CD4-positive, alpha-beta T cell (primary cell): ENCODE results near the gene CTNNB1. TPM values are rescaled to one million over a fixed set of nuclear protein-coding genes. Genes with fewer than 3 reads are reported as not detected.

Experiments used
- ATAC-seq: fragments of 200-7000 bp; cut with Tn5 transposase; one replicate; pipeline ENCODE4 v1.10.0; 2022; ENCODE audit warnings: mild to moderate bottlenecking; ENCODE audit not compliant: poor library complexity
- CTCF ChIA-PET: fragments of 350-600 bp; sonication (Branson Sonifier 250); formaldehyde crosslinking; loops from one replicate; lab custom pipeline; 2021; ENCODE audit warnings: antibody characterized with exemption, inconsistent platforms; lab: Charles Lee
- POLR2A ChIA-PET: fragments of 350-600 bp; sonication (Branson Sonifier 250); formaldehyde crosslinking; loops from one replicate; lab custom pipeline; 2021; ENCODE audit warnings: antibody characterized with exemption, inconsistent platforms; lab: Charles Lee
- DNase-seq, 14 experiments: peaks; one replicate each; pipeline ENCODE4 v3.0.0-alpha.2; 2013 to 2020; ENCODE audit warnings: mixed read lengths in 2 of 14
- H3K27ac ChIP-seq, 2 donors: one replicate each; pipeline versions ENCODE4 v1.5.1 to v1.7.0; 2013; ENCODE audit warnings: low read length in 2 of 2, low read depth in 1 of 2, mild to moderate bottlenecking in 1 of 2
- H3K27me3 ChIP-seq, 2 experiments: 1 replicate in 1 of 2; 2 replicates in 1 of 2; pipeline versions ENCODE4 v1.6.1 to v1.7.0; 2013; ENCODE audit warnings: low read length in 2 of 2, control low read depth in 1 of 2, mild to moderate bottlenecking in 1 of 2, moderate library complexity in 1 of 2; ENCODE audit not compliant: insufficient read depth in 2 of 2, control insufficient read depth in 1 of 2
- H3K36me3 ChIP-seq: one replicate; pipeline ENCODE4 v1.6.1; 2013; ENCODE audit warnings: low read length, control low read depth; ENCODE audit not compliant: insufficient read depth
- H3K4me1 ChIP-seq: one replicate; pipeline ENCODE4 v1.6.1; 2013; ENCODE audit warnings: low read length, control low read depth; ENCODE audit not compliant: insufficient read depth
- H3K4me3 ChIP-seq: one replicate; pipeline ENCODE4 v1.5.1; 2013; ENCODE audit warnings: mild to moderate bottlenecking, low read length, moderate library complexity
- H3K9me3 ChIP-seq, 2 experiments: 1 replicate in 1 of 2; 2 replicates in 1 of 2; pipeline versions ENCODE4 v1.6.1 to v1.7.0; 2013; ENCODE audit warnings: low read length in 2 of 2, mild to moderate bottlenecking in 2 of 2, control low read depth in 1 of 2, moderate library complexity in 1 of 2; ENCODE audit not compliant: control insufficient read depth in 1 of 2, insufficient read depth in 1 of 2
- H3K27ac Mint-ChIP-seq: one replicate; pipeline ENCODE4 v1.8.0; 2020; ENCODE audit warnings: mixed read lengths
- H3K27me3 Mint-ChIP-seq: one replicate; pipeline ENCODE4 v1.8.0; 2021; ENCODE audit warnings: mixed read lengths
- H3K36me3 Mint-ChIP-seq: one replicate; pipeline ENCODE4 v1.8.0; 2021; ENCODE audit warnings: low read depth, mixed read lengths
- H3K4me1 Mint-ChIP-seq: one replicate; pipeline ENCODE4 v1.8.0; 2021; ENCODE audit warnings: low read depth, mixed read lengths
- H3K4me3 Mint-ChIP-seq: one replicate; pipeline ENCODE4 v1.8.0; 2020; ENCODE audit warnings: mild to moderate bottlenecking, mixed read lengths
- H3K9me3 Mint-ChIP-seq: one replicate; pipeline ENCODE4 v1.8.0; 2020; ENCODE audit warnings: mixed read lengths
- CTCF ChIP-seq: fragments of 200-600 bp; IDR thresholded peaks from one replicate; pipeline ENCODE4 v1.8.0; 2022; ENCODE audit warnings: antibody characterized with exemption, mild to moderate bottlenecking
- intact Hi-C, 2 experiments: fragments of 100-400 bp; cut with DNase I in 1 of 2; cut with micrococcal nuclease in 1 of 2; formaldehyde crosslinking; loops; one replicate each; pipeline versions ENCODE4 v1.15.1 to v1.9.0; 2023 to 2025; cut with DNase I, micrococcal nuclease
- total RNA-seq, 174 experiments: library from RNA in 2 of 174; stranded (reverse) in 2 of 174; gene quantifications; one replicate each; pipeline ENCODE4 v1.2.3 and lab custom pipeline; 2021 to 2026

The CTNNB1 gene
- total RNA-seq, 2 experiments from 2014 or later: 226 to 228 TPM

- H3K4me1 ChIP-seq: peaks cover 3% of the 10 kb centered on the region
- H3K27ac Mint-ChIP-seq: no peak overlapping the region
- ATAC-seq: no peak
- H3K27ac ChIP-seq: no peak overlapping the region
- no peaks in the 10 kb centered on the region for H3K36me3 Mint-ChIP-seq
- H3K27me3 ChIP-seq: no peaks in the 10 kb centered on the region
- intact Hi-C loops: no loop called here
- no peaks in the 10 kb centered on the region for H3K36me3 ChIP-seq
- H3K4me1 Mint-ChIP-seq: peaks cover 15% of the 10 kb centered on the region
- no peaks in the 10 kb centered on the region for H3K9me3 ChIP-seq
- ChIA-PET CTCF (no interaction called here), POLR2A (no interaction called here)
- no peak overlapping the region for H3K4me3 Mint-ChIP-seq
- no peak overlapping the region for H3K4me3 ChIP-seq
- H3K9me3 Mint-ChIP-seq: no peaks in the 10 kb centered on the region
- DNase-seq: no peak
- H3K27me3 Mint-ChIP-seq: peaks cover 38% of the 10 kb centered on the region
- TF ChIP-seq CTCF: no peak
Observed at GRCh38 chr3:41169023-41169422, 30.3 kb upstream of the CTNNB1 start.

- Histone ChIP-seq H3K27me3 (peaks cover 3% of the 10 kb centered on the region in 2 experiments), H3K27ac (no peak overlapping the region), H3K9me3 (no peaks in the 10 kb centered on the region), H3K4me3 (no peak overlapping the region), H3K4me1 (no peaks in the 10 kb centered on the region), H3K36me3 (no peaks in the 10 kb centered on the region)
- Mint-ChIP-seq H3K27me3 (peaks cover 14% of the 10 kb centered on the region), H3K27ac (no peak overlapping the region), H3K4me3 (no peak overlapping the region), H3K9me3 (no peaks in the 10 kb centered on the region), H3K4me1 (no peaks in the 10 kb centered on the region), H3K36me3 (no peaks in the 10 kb centered on the region)
- no peak for DNase-seq
- POLR2A ChIA-PET: no interaction called here
- CTCF ChIA-PET: interaction anchor here (0.6 kb wide), 1 partner anchor 63 kb away, joined by 5 read pairs; no protein-coding TSS in a partner anchor
- intact Hi-C loops: no loop called here
- no peak for ATAC-seq
- TF ChIP-seq CTCF: no peak
Observed at GRCh38 chr3:41173926-41174885, 25.1 kb upstream of the CTNNB1 start.

- H3K27ac Mint-ChIP-seq: no peak overlapping the region
- no peak for ATAC-seq
- DNase-seq: no peak
- H3K36me3 Mint-ChIP-seq: no peaks in the 10 kb centered on the region
- no peak for TF ChIP-seq CTCF
- ChIA-PET POLR2A (no interaction called here), CTCF (no interaction called here)
- no peaks in the 10 kb centered on the region for H3K9me3 Mint-ChIP-seq
- intact Hi-C loops: no loop called here
- H3K27me3 ChIP-seq: peaks cover 3% of the 10 kb centered on the region in 2 experiments
- no peak overlapping the region for H3K4me3 ChIP-seq
- no peaks in the 10 kb centered on the region for H3K4me1 ChIP-seq
- no peaks in the 10 kb centered on the region for H3K36me3 ChIP-seq
- peaks cover 19% of the 10 kb centered on the region for H3K27me3 Mint-ChIP-seq
- no peaks in the 10 kb centered on the region for H3K9me3 ChIP-seq
- H3K27ac ChIP-seq: no peak overlapping the region
- H3K4me1 Mint-ChIP-seq: no peaks in the 10 kb centered on the region
- no peak overlapping the region for H3K4me3 Mint-ChIP-seq
Observed at GRCh38 chr3:41175365-41175764, 23.9 kb upstream of the CTNNB1 start.
